Stimulated activated CD4-positive, alpha-beta T cell treated with anti-CD3 and anti-CD28 coated beads, Interleukin-15, amount 100 ng/mL, for 48 hours (primary cell): ENCODE results near the gene SPECC1.
"Not testable (repeated sequence)": the region's sequence is repeated elsewhere in the genome, so short reads cannot be mapped to it uniquely, and the experiment has no call there.

Source experiments
- DNase-seq, 2 donors: peaks; one replicate each; pipeline ENCODE4 v3.0.0-alpha.2; 2020; ENCODE audit warnings: low read depth in 2 of 2

Gene SPECC1

GRCh38 chr17:20313306-20313705 is 304.1 kb downstream of the SPECC1 start:
- DNase-seq = no peak

DNA sequence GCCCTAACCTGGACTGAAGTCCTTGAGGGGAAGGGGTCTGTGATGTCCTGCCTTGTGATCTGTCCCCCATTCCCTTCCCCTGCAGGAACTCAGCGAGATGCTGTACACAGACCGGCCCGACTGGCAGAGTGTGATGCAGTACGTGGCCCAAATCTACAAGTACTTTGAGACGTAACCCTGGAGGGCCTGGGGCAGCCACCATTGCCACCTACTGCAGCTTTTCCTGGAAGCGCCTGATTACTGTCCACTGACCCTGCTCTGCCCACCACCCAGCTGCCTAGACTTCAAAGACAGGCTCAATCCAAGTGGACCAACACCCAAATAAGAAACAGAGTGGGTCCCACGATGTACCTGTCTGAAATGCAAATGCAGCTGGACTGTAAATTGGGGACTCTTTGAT is 304.7 kb downstream of the SPECC1 start:
- DNase-seq = no peak

GRCh38 chr17:20314834-20315233 is 305.7 kb downstream of the SPECC1 start:
- no peak for DNase-seq

GRCh38 chr17:20315311-20315710 is 306.2 kb downstream of the SPECC1 start:
- no peak for DNase-seq

- no peak for DNase-seq
Measured at GRCh38 chr17:20315821-20316220, 306.7 kb downstream of the SPECC1 start.

DNA sequence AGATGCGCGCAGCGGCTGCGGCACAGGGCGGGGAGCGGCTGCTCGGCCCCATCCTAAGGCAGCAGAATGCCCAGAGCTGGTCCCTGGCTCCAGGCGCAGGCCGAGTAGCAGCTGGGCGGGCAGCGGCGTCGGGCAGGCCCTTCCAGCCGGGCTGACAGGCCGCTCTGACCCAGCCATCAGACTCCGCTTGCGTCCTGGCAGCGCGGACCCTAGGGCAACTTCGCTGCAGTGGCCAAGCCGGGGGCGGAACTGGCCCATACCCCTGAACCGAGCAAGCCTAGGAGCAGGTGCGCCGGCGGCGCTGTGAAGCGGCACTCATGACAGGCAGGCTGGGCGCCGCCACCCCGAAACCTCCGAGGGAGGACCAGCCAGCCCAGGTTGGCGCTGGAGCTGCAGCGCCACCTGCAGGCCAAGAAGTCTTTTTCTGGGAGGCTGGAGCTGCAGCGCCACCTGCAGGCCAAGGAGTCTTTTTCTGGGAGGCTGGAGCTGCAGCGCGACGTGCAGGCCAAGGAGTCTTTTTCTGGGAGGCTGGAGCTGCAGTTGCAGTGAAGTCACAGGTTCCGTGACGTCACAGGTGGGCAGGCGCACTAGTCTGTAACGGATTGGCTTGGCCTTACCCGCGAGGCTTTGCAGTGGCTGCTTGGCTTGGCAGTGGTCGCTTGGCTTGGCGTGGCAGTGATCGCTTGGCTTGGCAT is 311.5 kb downstream of the SPECC1 start:
- DNase-seq = peak; percentile 65 to 67

DNA sequence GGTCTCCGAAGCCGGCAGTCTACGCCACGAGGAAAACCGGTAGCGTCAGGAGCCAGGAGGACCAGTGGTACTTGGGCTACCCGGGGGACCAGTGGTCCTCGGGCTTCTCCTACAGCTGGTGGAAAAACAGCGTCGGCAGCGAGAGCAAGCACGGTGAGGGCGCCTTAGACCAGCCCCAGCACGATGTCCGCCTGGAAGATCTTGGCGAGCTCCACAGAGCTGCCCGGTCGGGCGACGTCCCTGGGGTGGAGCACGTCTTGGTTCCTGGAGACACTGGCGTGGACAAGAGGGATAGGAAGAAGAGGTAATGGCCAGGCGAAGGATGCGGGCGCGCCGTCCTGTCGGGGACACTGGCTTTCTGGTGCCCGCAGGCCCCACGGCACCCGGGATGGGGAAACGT is 312.2 kb downstream of the SPECC1 start:
- DNase-seq = not testable (repeated sequence)

- DNase-seq = not testable (repeated sequence)
Measured at GRCh38 chr17:20327739-20328138, 318.6 kb downstream of the SPECC1 start.

GRCh38 chr17:20351405-20351804 is 342.2 kb downstream of the SPECC1 start:
- not testable (repeated sequence) for DNase-seq

DNA sequence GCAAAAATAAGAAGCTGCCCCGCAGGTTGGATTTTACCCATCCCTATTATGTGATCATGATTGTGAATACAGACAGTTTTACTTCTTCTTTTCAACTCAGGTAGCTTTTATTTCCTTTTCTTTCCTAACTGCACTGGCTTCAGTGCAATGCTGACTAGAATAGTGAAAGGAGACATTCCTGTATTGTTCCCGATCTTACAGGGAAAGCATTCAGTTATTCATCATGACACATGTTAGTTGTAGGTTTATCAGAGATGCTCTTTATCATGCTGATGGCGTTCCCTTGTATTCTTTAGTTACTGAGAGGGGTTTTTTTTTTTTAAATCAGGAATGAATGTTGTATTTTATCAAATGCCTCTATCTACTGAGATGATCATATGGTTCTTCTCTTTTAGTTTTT is 343.4 kb downstream of the SPECC1 start:
- DNase-seq = not testable (repeated sequence)

DNA sequence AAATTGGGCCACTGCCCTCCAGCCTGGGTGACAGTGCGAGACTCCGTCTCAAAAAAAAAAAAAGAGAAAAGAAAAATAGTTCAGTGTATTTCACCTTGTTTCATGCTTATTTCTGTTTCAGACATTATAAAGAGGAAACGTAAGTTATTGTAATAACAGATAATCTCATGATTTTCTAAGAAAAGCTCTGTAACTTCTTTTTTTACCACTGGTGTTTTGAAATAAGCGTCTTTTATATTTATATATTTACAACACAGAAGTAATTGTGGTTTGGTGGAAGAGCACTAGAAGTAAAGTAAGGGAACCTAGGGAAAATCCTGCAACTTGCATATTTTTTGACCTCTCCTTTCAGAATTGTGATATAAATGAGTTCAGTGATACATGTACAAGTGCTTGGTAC is 354.7 kb downstream of the SPECC1 start:
- DNase-seq = not testable (repeated sequence)
